SK-N-SH (cell line): ENCODE data around the gene FCRL6. TPM values are rescaled to one million over a fixed set of nuclear protein-coding genes. Genes with fewer than 3 reads are reported as not detected.

Experiments
- CTCF ChIA-PET: fragments of 300-600, 350-600 bp; formaldehyde crosslinking; extraction: SDS; loops from one replicate; lab custom pipeline; 2021; lab: Yijun Ruan, JAX
- POLR2A ChIA-PET: fragments of 350-600 bp; sonication (Branson Sonifier 250); formaldehyde crosslinking; extraction: SDS; loops from one replicate; lab custom pipeline; 2020; ENCODE audit warnings: antibody characterized with exemption, inconsistent platforms; lab: Yijun Ruan, JAX
- DNase-seq: peaks from one replicate; pipeline ENCODE4 v3.0.0; 2012
- H2AFZ ChIP-seq: fragments of 200-600 bp; sonication (generic); 2 replicates; pipeline ENCODE4 v1.8.1; 2016; ENCODE audit warnings: antibody characterized with exemption, mild to moderate bottlenecking, low read depth
- H3F3A ChIP-seq: fragments of 200-600 bp; sonication (generic); replicated peaks from 2 replicates; pipeline ENCODE3; 2016; ENCODE audit warnings: antibody characterized with exemption, mild to moderate bottlenecking; ENCODE audit not compliant: insufficient read depth
- H3K27ac ChIP-seq, 2 experiments: fragments of 200-500 bp in 1 of 2; fragments of 200-600 bp in 1 of 2; sonication (Bioruptor generic) in 1 of 2; sonication (generic), shearing (Covaris generic) in 1 of 2; 2 replicates each; pipeline versions ENCODE4 v1.5.1 to v1.6.1; 2014 to 2016; ENCODE audit warnings: low read depth in 2 of 2, inconsistent platforms in 1 of 2, low read length in 1 of 2, mild to moderate bottlenecking in 1 of 2, mixed read lengths in 1 of 2
- H3K27me3 ChIP-seq: fragments of 200-600 bp; sonication (generic), shearing (Covaris generic); 2 replicates; pipeline ENCODE4 v1.6.1; 2016; ENCODE audit warnings: mixed run types; ENCODE audit not compliant: insufficient read depth
- H3K36me3 ChIP-seq, 2 experiments: fragments of 200-500 bp in 1 of 2; fragments of 200-600 bp in 1 of 2; sonication (Bioruptor generic) in 1 of 2; sonication (generic) in 1 of 2; replicated peaks in 1 of 2; 2 replicates each; pipeline versions ENCODE3 to v1.5.1; 2014 to 2016; ENCODE audit warnings: low read length in 1 of 2, mild to moderate bottlenecking in 1 of 2; ENCODE audit not compliant: insufficient read depth in 2 of 2, control insufficient read depth in 1 of 2
- H3K4me1 ChIP-seq, 2 experiments: fragments of 200-500 bp in 1 of 2; fragments of 200-600 bp in 1 of 2; sonication (Bioruptor generic) in 1 of 2; sonication (generic), shearing (Covaris generic) in 1 of 2; 2 replicates each; pipeline versions ENCODE4 v1.5.1 to v1.6.1; 2014 to 2016; ENCODE audit warnings: low read depth in 1 of 2, low read length in 1 of 2, mixed run types in 1 of 2; ENCODE audit not compliant: insufficient read depth in 2 of 2, control insufficient read depth in 1 of 2
- H3K4me2 ChIP-seq: fragments of 200-600 bp; sonication (generic), shearing (Covaris generic); 2 replicates; pipeline ENCODE4 v1.6.1; 2017; ENCODE audit warnings: mixed run types
- H3K4me3 ChIP-seq, 2 experiments: fragments of 200-500 bp in 1 of 2; fragments of 200-600 bp in 1 of 2; sonication (Bioruptor generic) in 1 of 2; sonication (generic), shearing (Covaris generic) in 1 of 2; 2 replicates each; pipeline versions ENCODE4 v1.5.1 to v1.8.1; 2014 to 2016; ENCODE audit warnings: low read depth in 2 of 2, inconsistent platforms in 1 of 2, low read length in 1 of 2, mild to moderate bottlenecking in 1 of 2, mixed read lengths in 1 of 2, moderate library complexity in 1 of 2
- H3K79me2 ChIP-seq: fragments of 200-600 bp; sonication (generic); 2 replicates; pipeline ENCODE4 v1.8.1; 2017; ENCODE audit warnings: mild to moderate bottlenecking; ENCODE audit not compliant: insufficient read depth
- H3K9ac ChIP-seq: fragments of 200-600 bp; sonication (generic); 2 replicates; pipeline ENCODE4 v1.6.1; 2017; ENCODE audit warnings: mixed run types
- H3K9me2 ChIP-seq: fragments of 200-600 bp; sonication (generic); 2 replicates; pipeline ENCODE4 v1.6.1; 2017; ENCODE audit warnings: mixed run types
- H3K9me3 ChIP-seq: fragments of 200-600 bp; sonication (generic); 2 replicates; pipeline ENCODE4 v1.6.1; 2017; ENCODE audit warnings: mixed run types, mild to moderate bottlenecking, moderate library complexity
- H4K20me1 ChIP-seq: fragments of 200-600 bp; sonication (generic); 2 replicates; pipeline ENCODE4 v1.6.1; 2017; ENCODE audit warnings: mild to moderate bottlenecking, mixed run types; ENCODE audit not compliant: insufficient read depth
- ELF1 ChIP-seq: IDR thresholded peaks from 2 replicates; pipeline ENCODE4 v1.4.0; 2012
- EP300 ChIP-seq, 2 experiments: IDR thresholded peaks; 2 replicates each; pipeline versions ENCODE4 v1.4.0 to v1.6.1; 2012; ENCODE audit warnings: borderline replicate concordance in 1 of 2, low read depth in 1 of 2, low read length in 1 of 2
- EZH2phosphoT487 ChIP-seq: fragments of 200-600 bp; sonication (generic); IDR thresholded peaks from 2 replicates; pipeline ENCODE4 v1.6.1; 2017; ENCODE audit warnings: low read depth, mixed run types, mild to moderate bottlenecking, antibody characterized with exemption, moderate library complexity, borderline replicate concordance
- FOXJ3 ChIP-seq: sonication (generic); formaldehyde crosslinking; IDR thresholded peaks from 2 replicates; pipeline ENCODE4 v1.5.1; 2020; ENCODE audit warnings: mild to moderate bottlenecking, missing genetic modification reagents
- FOXM1 ChIP-seq: IDR thresholded peaks from 2 replicates; pipeline ENCODE4 v1.4.0; 2012; ENCODE audit warnings: low read depth, mild to moderate bottlenecking
- GATA2 ChIP-seq: sonication (generic); formaldehyde crosslinking; IDR thresholded peaks from 2 replicates; pipeline ENCODE4 v1.5.0; 2020; ENCODE audit warnings: mild to moderate bottlenecking, missing genetic modification reagents
- MXI1 ChIP-seq: IDR thresholded peaks from 2 replicates; pipeline ENCODE4 v1.6.1; 2012; ENCODE audit warnings: mild to moderate bottlenecking, low read depth, low read length, improper control_type of control experiment
- NRF1 ChIP-seq: IDR thresholded peaks from 2 replicates; pipeline ENCODE4 v1.6.1; 2012; ENCODE audit warnings: low read depth, mild to moderate bottlenecking, low read length
- RAD21 ChIP-seq: IDR thresholded peaks from 2 replicates; pipeline ENCODE4 v1.6.1; 2012; ENCODE audit warnings: mild to moderate bottlenecking, low read length
- RCOR1 ChIP-seq: fragments of 150-350 bp; IDR thresholded peaks from 2 replicates; pipeline ENCODE4 v1.6.1; 2017; ENCODE audit warnings: antibody characterized with exemption, low read length
- RXRA ChIP-seq: IDR thresholded peaks from 2 replicates; pipeline ENCODE4 v1.4.0; 2012; ENCODE audit warnings: low read depth, mild to moderate bottlenecking, borderline replicate concordance
- SIN3A ChIP-seq: IDR thresholded peaks from 2 replicates; pipeline ENCODE4 v1.6.1; 2012; ENCODE audit warnings: low read depth, mild to moderate bottlenecking, low read length, moderate library complexity, borderline replicate concordance
- SMC3 ChIP-seq: IDR thresholded peaks from 2 replicates; pipeline ENCODE4 v1.6.1; 2012; ENCODE audit warnings: low read depth, low read length, improper control_type of control experiment
- TAF1 ChIP-seq: IDR thresholded peaks from 2 replicates; pipeline ENCODE4 v1.6.1; 2012; ENCODE audit warnings: low read depth, mild to moderate bottlenecking, low read length, moderate library complexity, borderline replicate concordance
- TCF12 ChIP-seq: IDR thresholded peaks from 2 replicates; pipeline ENCODE4 v1.4.0; 2012
- TEAD4 ChIP-seq: IDR thresholded peaks from 2 replicates; pipeline ENCODE4 v1.4.0; 2012; ENCODE audit warnings: mild to moderate bottlenecking, borderline replicate concordance; ENCODE audit not compliant: insufficient read depth
- WGBS: methylation state at CpG from one replicate; pipeline ENCODE4 v1.1.6; 2017; ENCODE audit warnings: low lambda C conversion rate; 5-methylcytosine and 5-hydroxymethylcytosine counted together
- polyA plus RNA-seq, 3 experiments: library from polyadenylated mRNA; depleted of rRNA; stranded (reverse); fragments of >200 nt; gene quantifications; 2 replicates each; pipeline ENCODE4 v1.2.3, GENCODE V29; 2012
- TF ChIP-seq, protein P1 (sequence below): IDR thresholded peaks from 2 replicates; pipeline ENCODE4 v1.4.0; 2012; ENCODE audit warnings: low read depth, borderline replicate concordance
- TF ChIP-seq, protein P2 (sequence below): fragments of 150-350 bp; IDR thresholded peaks from 2 replicates; pipeline ENCODE4 v1.6.1; 2016; ENCODE audit warnings: mild to moderate bottlenecking, low read depth, low read length
- TF ChIP-seq, protein P3 (sequence below): IDR thresholded peaks from 2 replicates; pipeline ENCODE4 v1.4.0; 2012; ENCODE audit warnings: low read depth
- TF ChIP-seq, protein P4 (sequence below): fragments of 200-600 bp; sonication (generic); IDR thresholded peaks from 2 replicates; pipeline ENCODE4 v1.6.1; 2017; ENCODE audit warnings: antibody characterized with exemption, mild to moderate bottlenecking, moderate library complexity

Gene FCRL6
- polyA plus RNA-seq, 1 of the 3 experiments (the other 2 are of a cell fraction) = not detected

DNA sequence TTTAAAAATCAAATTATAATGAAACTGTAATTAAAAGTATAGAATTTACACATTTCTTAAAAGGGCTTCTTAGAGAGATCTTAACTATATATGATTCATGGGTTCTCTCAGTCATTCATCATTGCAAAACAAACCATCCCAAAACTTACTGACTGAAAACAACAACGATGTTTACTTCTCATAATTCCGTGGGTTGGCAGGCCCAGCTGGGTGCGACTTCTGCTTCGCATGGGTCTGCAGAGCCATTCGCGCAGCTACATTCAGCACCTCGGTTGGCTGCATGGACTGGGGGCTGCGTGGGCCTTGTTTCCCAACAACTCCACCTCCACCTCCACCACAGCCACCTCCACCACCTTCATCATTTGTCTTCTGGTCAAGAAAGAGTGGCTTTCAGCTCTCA, 28.6 kb downstream of the FCRL6 start (continued):
- TF ChIP-seq, protein P1, sequence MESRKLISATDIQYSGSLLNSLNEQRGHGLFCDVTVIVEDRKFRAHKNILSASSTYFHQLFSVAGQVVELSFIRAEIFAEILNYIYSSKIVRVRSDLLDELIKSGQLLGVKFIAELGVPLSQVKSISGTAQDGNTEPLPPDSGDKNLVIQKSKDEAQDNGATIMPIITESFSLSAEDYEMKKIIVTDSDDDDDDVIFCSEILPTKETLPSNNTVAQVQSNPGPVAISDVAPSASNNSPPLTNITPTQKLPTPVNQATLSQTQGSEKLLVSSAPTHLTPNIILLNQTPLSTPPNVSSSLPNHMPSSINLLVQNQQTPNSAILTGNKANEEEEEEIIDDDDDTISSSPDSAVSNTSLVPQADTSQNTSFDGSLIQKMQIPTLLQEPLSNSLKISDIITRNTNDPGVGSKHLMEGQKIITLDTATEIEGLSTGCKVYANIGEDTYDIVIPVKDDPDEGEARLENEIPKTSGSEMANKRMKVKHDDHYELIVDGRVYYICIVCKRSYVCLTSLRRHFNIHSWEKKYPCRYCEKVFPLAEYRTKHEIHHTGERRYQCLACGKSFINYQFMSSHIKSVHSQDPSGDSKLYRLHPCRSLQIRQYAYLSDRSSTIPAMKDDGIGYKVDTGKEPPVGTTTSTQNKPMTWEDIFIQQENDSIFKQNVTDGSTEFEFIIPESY = no peak
- no peak for TF ChIP-seq TAF1
- TF ChIP-seq GATA2 = no peak
- TF ChIP-seq RCOR1 = no peak
- TF ChIP-seq EP300 (IDR thresholded peaks at IDR 0.05; ENCODE audit: borderline replicate concordance in 1 of 2, low read depth in 1 of 2, low read length in 1 of 2) = no peak
- no peak for TF ChIP-seq EZH2phosphoT487
- no peak for TF ChIP-seq TEAD4
- TF ChIP-seq NRF1 = no peak

DNA sequence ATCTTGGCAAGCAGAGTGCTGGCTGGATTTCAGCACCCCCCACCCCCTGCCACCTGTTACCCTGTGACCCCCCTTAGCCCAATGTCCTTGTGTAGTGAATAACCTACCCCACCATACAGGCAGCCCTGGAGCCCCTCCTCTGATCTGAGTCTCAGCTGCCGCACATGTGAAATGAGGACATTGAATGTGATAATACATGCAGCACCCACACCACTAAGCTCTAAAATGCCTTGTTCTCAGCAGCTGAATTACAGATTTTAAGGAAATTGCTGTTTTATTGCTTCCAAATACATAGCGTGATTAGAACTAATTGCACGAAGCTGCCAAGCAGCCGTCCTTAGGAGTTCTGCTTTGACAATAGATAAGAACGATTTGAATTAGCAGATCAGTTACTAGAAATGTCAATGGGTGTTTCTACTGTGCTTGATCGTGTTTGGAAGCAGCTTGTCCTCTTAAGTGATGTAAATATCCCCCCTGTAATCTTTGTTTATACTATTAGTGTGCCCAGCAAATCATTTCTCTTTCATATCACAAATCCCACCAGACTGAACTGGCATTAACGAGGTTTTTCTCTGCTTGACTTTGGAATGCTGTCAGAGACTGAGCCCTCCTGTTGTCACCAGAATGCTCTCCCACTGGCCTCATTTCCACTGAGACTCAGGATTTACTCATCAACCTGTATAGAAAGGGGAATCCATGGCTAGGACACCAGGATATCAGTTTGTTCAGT, 29.4 kb downstream of the FCRL6 start:
- Histone ChIP-seq H3K4me1 (peaks cover 4 to 13% of the 10 kb centered on the region in 2 experiments; a peak in 2 of 4 replicates), H2AFZ (no peak overlapping the region), H3K4me3 (no peak overlapping the region), H3K36me3 (no peaks in the 10 kb centered on the region), H3K9me2 (no peaks in the 10 kb centered on the region), H3K9ac (no peak overlapping the region), H3K4me2 (no peak overlapping the region), H3K9me3 (no peaks in the 10 kb centered on the region), H3K27ac (no peak overlapping the region), H3F3A (no peaks in the 10 kb centered on the region), H4K20me1 (no peaks in the 10 kb centered on the region), H3K27me3 (no peaks in the 10 kb centered on the region)
- POLR2A ChIA-PET = no interaction called here
- DNase-seq = no peak
- 65% methylated on average over 7 of the region's 7 CpGs for WGBS
- TF ChIP-seq MXI1 (no peak), RAD21 (no peak), SMC3 (no peak)
- TF ChIP-seq, protein P2, sequence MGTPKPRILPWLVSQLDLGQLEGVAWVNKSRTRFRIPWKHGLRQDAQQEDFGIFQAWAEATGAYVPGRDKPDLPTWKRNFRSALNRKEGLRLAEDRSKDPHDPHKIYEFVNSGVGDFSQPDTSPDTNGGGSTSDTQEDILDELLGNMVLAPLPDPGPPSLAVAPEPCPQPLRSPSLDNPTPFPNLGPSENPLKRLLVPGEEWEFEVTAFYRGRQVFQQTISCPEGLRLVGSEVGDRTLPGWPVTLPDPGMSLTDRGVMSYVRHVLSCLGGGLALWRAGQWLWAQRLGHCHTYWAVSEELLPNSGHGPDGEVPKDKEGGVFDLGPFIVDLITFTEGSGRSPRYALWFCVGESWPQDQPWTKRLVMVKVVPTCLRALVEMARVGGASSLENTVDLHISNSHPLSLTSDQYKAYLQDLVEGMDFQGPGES = no peak
- TF ChIP-seq, all 33 proteins: peak for 0
- H3K79me2 ChIP-seq = no peaks in the 10 kb centered on the region
- CTCF ChIA-PET = interaction anchor here (0.9 to 8.8 kb wide), 7 partner anchors 10 to 59 kb away, joined by 3 to 41 read pairs (median 7); no protein-coding TSS in a partner anchor

DNA sequence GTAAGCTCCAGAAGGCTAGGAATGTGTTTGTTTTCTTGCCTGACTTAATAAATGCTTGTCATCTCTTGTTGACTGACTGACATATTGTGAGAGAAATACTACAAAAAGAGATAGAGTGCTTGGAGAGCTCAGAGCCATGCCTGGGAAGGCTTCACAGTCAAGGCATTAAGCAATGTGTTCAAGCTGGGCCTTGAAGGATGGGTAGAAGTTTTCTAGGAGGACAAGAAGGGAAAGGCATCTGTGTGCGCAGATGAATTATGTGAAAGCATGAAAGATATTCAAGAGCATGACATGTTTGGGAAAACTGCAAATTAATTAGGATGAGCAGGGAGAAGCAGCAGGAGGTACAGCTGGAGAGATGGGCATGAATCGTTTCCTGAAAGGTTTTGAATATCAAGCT, 30.1 kb downstream of the FCRL6 start:
- POLR2A ChIA-PET = no interaction called here
- DNase-seq = no peak
- Histone ChIP-seq H3K27ac (no peak overlapping the region), H3K9me2 (no peaks in the 10 kb centered on the region), H4K20me1 (no peaks in the 10 kb centered on the region), H3K79me2 (no peaks in the 10 kb centered on the region), H3K36me3 (no peaks in the 10 kb centered on the region), H3K4me1 (peaks cover 4 to 13% of the 10 kb centered on the region in 2 experiments; a peak in 2 of 4 replicates), H3K4me3 (no peak overlapping the region), H3K4me2 (no peak overlapping the region), H2AFZ (no peak overlapping the region), H3K9me3 (no peaks in the 10 kb centered on the region), H3F3A (no peaks in the 10 kb centered on the region), H3K9ac (no peak overlapping the region), H3K27me3 (no peaks in the 10 kb centered on the region)
- CTCF ChIA-PET = interaction anchor here (0.9 to 8.8 kb wide), 7 partner anchors 9 to 105 kb away, joined by 3 to 41 read pairs (median 4); no protein-coding TSS in a partner anchor
- 64% methylated on average over 2 of the region's 2 CpGs for WGBS
- TF ChIP-seq TCF12 (no peak), RXRA (no peak), FOXM1 (no peak), FOXJ3 (CRISPR knock-in tag) (no peak), SIN3A (no peak), RAD21 (no peak), ELF1 (no peak)
- TF ChIP-seq, protein P3, sequence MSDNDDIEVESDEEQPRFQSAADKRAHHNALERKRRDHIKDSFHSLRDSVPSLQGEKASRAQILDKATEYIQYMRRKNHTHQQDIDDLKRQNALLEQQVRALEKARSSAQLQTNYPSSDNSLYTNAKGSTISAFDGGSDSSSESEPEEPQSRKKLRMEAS = no peak
- TF ChIP-seq, protein P4, sequence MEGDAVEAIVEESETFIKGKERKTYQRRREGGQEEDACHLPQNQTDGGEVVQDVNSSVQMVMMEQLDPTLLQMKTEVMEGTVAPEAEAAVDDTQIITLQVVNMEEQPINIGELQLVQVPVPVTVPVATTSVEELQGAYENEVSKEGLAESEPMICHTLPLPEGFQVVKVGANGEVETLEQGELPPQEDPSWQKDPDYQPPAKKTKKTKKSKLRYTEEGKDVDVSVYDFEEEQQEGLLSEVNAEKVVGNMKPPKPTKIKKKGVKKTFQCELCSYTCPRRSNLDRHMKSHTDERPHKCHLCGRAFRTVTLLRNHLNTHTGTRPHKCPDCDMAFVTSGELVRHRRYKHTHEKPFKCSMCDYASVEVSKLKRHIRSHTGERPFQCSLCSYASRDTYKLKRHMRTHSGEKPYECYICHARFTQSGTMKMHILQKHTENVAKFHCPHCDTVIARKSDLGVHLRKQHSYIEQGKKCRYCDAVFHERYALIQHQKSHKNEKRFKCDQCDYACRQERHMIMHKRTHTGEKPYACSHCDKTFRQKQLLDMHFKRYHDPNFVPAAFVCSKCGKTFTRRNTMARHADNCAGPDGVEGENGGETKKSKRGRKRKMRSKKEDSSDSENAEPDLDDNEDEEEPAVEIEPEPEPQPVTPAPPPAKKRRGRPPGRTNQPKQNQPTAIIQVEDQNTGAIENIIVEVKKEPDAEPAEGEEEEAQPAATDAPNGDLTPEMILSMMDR = no peak
